Ishikawa (cell line): ENCODE data around the gene PRKACA.

Experiments used
- CEBPB ChIP-seq: IDR thresholded peaks from 2 replicates; pipeline ENCODE4 v1.6.1; 2012
- CREB1 ChIP-seq: IDR thresholded peaks from 2 replicates; pipeline ENCODE4 v1.6.1; 2012; ENCODE audit warnings: low read depth
- EGR1 ChIP-seq: IDR thresholded peaks from 2 replicates; pipeline ENCODE4 v1.6.1; 2012
- EP300 ChIP-seq: IDR thresholded peaks from 2 replicates; pipeline ENCODE4 v1.6.1; 2012; ENCODE audit warnings: borderline replicate concordance
- TCF12 ChIP-seq: IDR thresholded peaks from 2 replicates; pipeline ENCODE4 v1.6.1; 2012; ENCODE audit warnings: low read depth
- TF ChIP-seq, protein P1 (sequence below): IDR thresholded peaks from 2 replicates; pipeline ENCODE4 v1.6.1; 2012
- TF ChIP-seq, protein P2 (sequence below): IDR thresholded peaks from 2 replicates; pipeline ENCODE4 v1.6.1; 2012; ENCODE audit warnings: low read depth, mild to moderate bottlenecking

- no peak for TF ChIP-seq TCF12
- TF ChIP-seq EP300, result no peak
- TF ChIP-seq, protein P1, sequence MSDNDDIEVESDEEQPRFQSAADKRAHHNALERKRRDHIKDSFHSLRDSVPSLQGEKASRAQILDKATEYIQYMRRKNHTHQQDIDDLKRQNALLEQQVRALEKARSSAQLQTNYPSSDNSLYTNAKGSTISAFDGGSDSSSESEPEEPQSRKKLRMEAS, result no peak
- TF ChIP-seq CEBPB, result no peak
- TF ChIP-seq EGR1, result no peak
- TF ChIP-seq CREB1, result no peak
- TF ChIP-seq, protein P2, sequence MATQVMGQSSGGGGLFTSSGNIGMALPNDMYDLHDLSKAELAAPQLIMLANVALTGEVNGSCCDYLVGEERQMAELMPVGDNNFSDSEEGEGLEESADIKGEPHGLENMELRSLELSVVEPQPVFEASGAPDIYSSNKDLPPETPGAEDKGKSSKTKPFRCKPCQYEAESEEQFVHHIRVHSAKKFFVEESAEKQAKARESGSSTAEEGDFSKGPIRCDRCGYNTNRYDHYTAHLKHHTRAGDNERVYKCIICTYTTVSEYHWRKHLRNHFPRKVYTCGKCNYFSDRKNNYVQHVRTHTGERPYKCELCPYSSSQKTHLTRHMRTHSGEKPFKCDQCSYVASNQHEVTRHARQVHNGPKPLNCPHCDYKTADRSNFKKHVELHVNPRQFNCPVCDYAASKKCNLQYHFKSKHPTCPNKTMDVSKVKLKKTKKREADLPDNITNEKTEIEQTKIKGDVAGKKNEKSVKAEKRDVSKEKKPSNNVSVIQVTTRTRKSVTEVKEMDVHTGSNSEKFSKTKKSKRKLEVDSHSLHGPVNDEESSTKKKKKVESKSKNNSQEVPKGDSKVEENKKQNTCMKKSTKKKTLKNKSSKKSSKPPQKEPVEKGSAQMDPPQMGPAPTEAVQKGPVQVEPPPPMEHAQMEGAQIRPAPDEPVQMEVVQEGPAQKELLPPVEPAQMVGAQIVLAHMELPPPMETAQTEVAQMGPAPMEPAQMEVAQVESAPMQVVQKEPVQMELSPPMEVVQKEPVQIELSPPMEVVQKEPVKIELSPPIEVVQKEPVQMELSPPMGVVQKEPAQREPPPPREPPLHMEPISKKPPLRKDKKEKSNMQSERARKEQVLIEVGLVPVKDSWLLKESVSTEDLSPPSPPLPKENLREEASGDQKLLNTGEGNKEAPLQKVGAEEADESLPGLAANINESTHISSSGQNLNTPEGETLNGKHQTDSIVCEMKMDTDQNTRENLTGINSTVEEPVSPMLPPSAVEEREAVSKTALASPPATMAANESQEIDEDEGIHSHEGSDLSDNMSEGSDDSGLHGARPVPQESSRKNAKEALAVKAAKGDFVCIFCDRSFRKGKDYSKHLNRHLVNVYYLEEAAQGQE, result no peak
Measured at GRCh38 chr19:14101003-14101545, 16.5 kb downstream of the PRKACA start.
